ENCODE results near the gene OGFRL1.

The OGFRL1 gene

GRCh38 chr6:71287926-71288227 is 734 bp upstream of the OGFRL1 start:
- DNase-seq = no peak

GRCh38 chr6:71289039-71289801 is 609 bp downstream of the OGFRL1 start:
- no peak for DNase-seq

- DNase-seq = no peak
These were observed 1.2 kb downstream of the OGFRL1 start for GRCh38 chr6:71289802-71290175.

- no peak for DNase-seq
These were observed 2.0 kb downstream of the OGFRL1 start for GRCh38 chr6:71290611-71291010.

- no peak for DNase-seq
These were observed 3.4 kb downstream of the OGFRL1 start for GRCh38 chr6:71292001-71292400.

- no peak for DNase-seq
These were observed 5.5 kb downstream of the OGFRL1 start for GRCh38 chr6:71294121-71294523.

- no peak for DNase-seq
These were observed 9.8 kb downstream of the OGFRL1 start for GRCh38 chr6:71298459-71298858.

- no peak for DNase-seq
These were observed 11.2 kb downstream of the OGFRL1 start for GRCh38 chr6:71299541-71300470.

- no peak for DNase-seq
These were observed 12.1 kb downstream of the OGFRL1 start for GRCh38 chr6:71300561-71301168.

GRCh38 chr6:71301546-71301945 is 12.9 kb downstream of the OGFRL1 start:
- DNase-seq = no peak

GRCh38 chr6:71309656-71310055 is 21.0 kb downstream of the OGFRL1 start:
- no peak for DNase-seq

GRCh38 chr6:71310261-71310660 is 21.6 kb downstream of the OGFRL1 start:
- no peak for DNase-seq

GRCh38 chr6:71312089-71312488 is 23.5 kb downstream of the OGFRL1 start:
- no peak for DNase-seq

- DNase-seq = no peak
These were observed 28.8 kb downstream of the OGFRL1 start for GRCh38 chr6:71317441-71317840.

GRCh38 chr6:71320041-71320440 is 31.4 kb downstream of the OGFRL1 start:
- no peak for DNase-seq

- DNase-seq = no peak
These were observed 32.7 kb downstream of the OGFRL1 start for GRCh38 chr6:71321314-71321713.

- DNase-seq = no peak
These were observed 35.7 kb downstream of the OGFRL1 start for GRCh38 chr6:71324194-71324785.

- DNase-seq = no peak
These were observed 38.0 kb downstream of the OGFRL1 start for GRCh38 chr6:71326611-71327010.

- no peak for DNase-seq
These were observed 41.9 kb downstream of the OGFRL1 start for GRCh38 chr6:71330501-71330900.

- no peak for DNase-seq
These were observed 43.4 kb downstream of the OGFRL1 start for GRCh38 chr6:71332012-71332411.

GRCh38 chr6:71333050-71333449 is 44.4 kb downstream of the OGFRL1 start:
- DNase-seq = no peak

GRCh38 chr6:71333697-71334096 is 45.1 kb downstream of the OGFRL1 start:
- no peak for DNase-seq

- DNase-seq = no peak
These were observed 46.2 kb downstream of the OGFRL1 start for GRCh38 chr6:71334768-71335167.

- DNase-seq = no peak
These were observed 46.9 kb downstream of the OGFRL1 start for GRCh38 chr6:71335544-71335943.

All from activated CD4-positive, CD25-positive, alpha-beta regulatory T cell (primary cell).